ENCODE results near the gene PKMYT1. TPM values are rescaled to one million over a fixed set of nuclear protein-coding genes. Genes with fewer than 3 reads are reported as not detected.

Gene PKMYT1
- total RNA-seq, 2 experiments from 2014 or later, result 104 to 195 TPM

- no peaks in the 10 kb centered on the region; the same call in 1 of the 2 replicates for H4K20me1 ChIP-seq (ENCODE audit: insufficient read depth, low read length)
- POLR2A ChIA-PET, result interaction anchor here (0.7 kb wide), 1 partner anchor 110 kb away, joined by 3 read pairs; no protein-coding TSS in a partner anchor
- no peaks in the 10 kb centered on the region for H3K9me2 ChIP-seq (ENCODE audit: insufficient read depth, low read length)
- no TSS peak for BruUV-seq (replicated peaks)
- H3K27ac ChIP-seq (ENCODE audit: low read depth, low read length, poor library complexity, severe bottlenecking), result no peak overlapping the region
- intact Hi-C loops (cut with micrococcal nuclease; ENCODE audit: unreplicated experiment), result no loop called here
- CTCF ChIA-PET (ENCODE audit: unreplicated experiment), result interaction anchor here (0.6 to 1.0 kb wide), 3 partner anchors 18 to 157 kb away, joined by 3 to 4 read pairs (median 3); no protein-coding TSS in a partner anchor
- peaks cover 16% of the 10 kb centered on the region for H3K36me3 ChIP-seq (ENCODE audit: insufficient read depth, low read length)
- no peak for TF ChIP-seq EZH2phosphoT487 (IDR thresholded peaks at IDR 0.05; ENCODE audit: borderline replicate concordance, low read depth, low read length)
- TF ChIP-seq CTCF (conservative IDR thresholded peaks at IDR 0.05; ENCODE audit: low read length), result no peak
- no peak for DNase-seq (ENCODE audit: low spot score)
- peaks cover 42% of the 10 kb centered on the region for H3K4me1 ChIP-seq (ENCODE audit: insufficient read depth, low read length, poor library complexity, severe bottlenecking)
- no peak overlapping the region for H3K4me3 ChIP-seq (ENCODE audit: low read depth, low read length, poor library complexity, severe bottlenecking)
- H2AFZ ChIP-seq (ENCODE audit: low read length), result no peak overlapping the region
- no peaks in the 10 kb centered on the region for H3K79me2 ChIP-seq (ENCODE audit: insufficient read depth, low read depth, low read length)
- H3K4me2 ChIP-seq (ENCODE audit: low read length), result no peak overlapping the region
- H3K9me3 ChIP-seq (ENCODE audit: low read length), result no peaks in the 10 kb centered on the region
These were observed 45.1 kb upstream of the PKMYT1 start for GRCh38 chr16:3025032-3026002.

- POLR2A ChIA-PET, result interaction anchor here (0.6 to 1.2 kb wide), 2 partner anchors 12 to 111 kb away, joined by 3 to 4 read pairs; partner anchors contain the start of gene ZNF213
- BruUV-seq (replicated peaks), result TSS peak; percentile 93
These were observed 43.6 kb upstream of the PKMYT1 start, which contains the start of the genes HCFC1R1 and THOC6 for GRCh38 chr16:3023669-3024478. Gene HCFC1R1, minus strand, starts transcription at chr16:3023942. Its CDS starts 1 bp downstream, at chr16:3023941. Gene THOC6, plus strand, starts transcription at chr16:3024035. Its CDS starts 292 bp downstream, at chr16:3024327.

More at GRCh38 chr16:3023669-3024478, 43.6 kb upstream of the PKMYT1 start, which contains the start of the genes HCFC1R1 and THOC6:
- Histone ChIP-seq H2AFZ (ENCODE audit: low read length) (peak within 1 kb of the TSS; percentile 61), H3K79me2 (ENCODE audit: insufficient read depth, low read depth, low read length) (no peaks in the 10 kb centered on the region), H3K9me3 (ENCODE audit: low read length) (no peaks in the 10 kb centered on the region), H3K9me2 (ENCODE audit: insufficient read depth, low read length) (no peaks in the 10 kb centered on the region), H3K4me3 (ENCODE audit: low read depth, low read length, poor library complexity, severe bottlenecking) (peak within 1 kb of the TSS; percentile 72), H3K4me1 (ENCODE audit: insufficient read depth, low read length, poor library complexity, severe bottlenecking) (peaks cover 43% of the 10 kb centered on the region), H4K20me1 (ENCODE audit: insufficient read depth, low read length) (no peaks in the 10 kb centered on the region; the same call in 1 of the 2 replicates), H3K36me3 (ENCODE audit: insufficient read depth, low read length) (peaks cover 16% of the 10 kb centered on the region), H3K4me2 (ENCODE audit: low read length) (peak within 1 kb of the TSS; percentile 92), H3K27ac (ENCODE audit: low read depth, low read length, poor library complexity, severe bottlenecking) (peak within 1 kb of the TSS; percentile 67)
- TF ChIP-seq EZH2phosphoT487 (IDR thresholded peaks at IDR 0.05; ENCODE audit: borderline replicate concordance, low read depth, low read length) (no peak), CTCF (conservative IDR thresholded peaks at IDR 0.05; ENCODE audit: low read length) (no peak)
- CTCF ChIA-PET (ENCODE audit: unreplicated experiment), result interaction anchor here (1.0 kb wide), 1 partner anchor 20 kb away, joined by 4 read pairs; no protein-coding TSS in a partner anchor
- DNase-seq (ENCODE audit: low spot score), result peak; percentile 99
- intact Hi-C loops (cut with micrococcal nuclease; ENCODE audit: unreplicated experiment), result no loop called here
